Endothelial cell of umbilical vein (primary cell): ENCODE measurements around the gene FAM210A. TPM values are rescaled to one million over a fixed set of nuclear protein-coding genes. Genes with fewer than 3 reads are reported as not detected.

Source experiments
- BruUV-seq: library from RNA; stranded (reverse); fragments of 400-500 nt; replicated peaks from 2 replicates; lab custom pipeline; 2021; lab: Mats Ljungman, UMichigan
- CTCF ChIA-PET: fragments of 300-600, 350-600 bp; sonication (Branson Sonifier 250); formaldehyde crosslinking; loops from one replicate; lab custom pipeline; 2021; ENCODE audit warnings: antibody characterized with exemption, inconsistent platforms; lab: Charles Lee
- POLR2A ChIA-PET: fragments of 300-600, 350-600 bp; sonication (Branson Sonifier 250); formaldehyde crosslinking; loops from one replicate; lab custom pipeline; 2021; ENCODE audit warnings: antibody characterized with exemption, inconsistent platforms; lab: Charles Lee
- DNase-seq: peaks from one replicate; pipeline ENCODE4 v3.0.0-alpha.2; 2011; ENCODE audit warnings: low read depth, low spot score
- FAIRE-seq: peaks from 2 replicates; lab custom pipeline; 2011; peaks lifted over from hg19 to GRCh38; lab: Jason Lieb, UNC
- H2AFZ ChIP-seq: 2 replicates; pipeline ENCODE4 v1.6.0; 2012; ENCODE audit warnings: low read depth, low read length, control low read depth, inconsistent platforms
- H3K27ac ChIP-seq: 2 replicates; pipeline ENCODE4 v1.5.1; 2011; ENCODE audit warnings: low read depth, mild to moderate bottlenecking, control low read depth, low read length, moderate library complexity; ENCODE audit not compliant: insufficient read depth
- H3K27me3 ChIP-seq, 2 experiments: 2 replicates each; pipeline versions ENCODE4 v1.6.0 to v1.6.1; 2011; ENCODE audit warnings: low read length in 2 of 2, mixed read lengths in 1 of 2; ENCODE audit not compliant: control insufficient read depth in 2 of 2, insufficient read depth in 2 of 2
- H3K36me3 ChIP-seq, 2 experiments: 2 replicates in 1 of 2; 3 replicates in 1 of 2; pipeline ENCODE4 v1.5.1; 2011; ENCODE audit warnings: low read length in 2 of 2, mild to moderate bottlenecking in 1 of 2, moderate library complexity in 1 of 2; ENCODE audit not compliant: control insufficient read depth in 2 of 2, insufficient read depth in 2 of 2; ENCODE audit errors: extremely low read depth in 1 of 2
- H3K4me1 ChIP-seq: 3 replicates; pipeline ENCODE4 v1.5.1; 2011; ENCODE audit warnings: mild to moderate bottlenecking, low read length; ENCODE audit not compliant: control insufficient read depth, insufficient read depth; ENCODE audit errors: extremely low read depth
- H3K4me2 ChIP-seq: 2 replicates; pipeline ENCODE4 v1.6.1; 2011; ENCODE audit warnings: low read length, control low read depth, mixed read lengths; ENCODE audit not compliant: insufficient read depth
- H3K4me3 ChIP-seq, 3 experiments: fragments of 200-600 bp in 1 of 3; sonication (generic), shearing (Covaris generic) in 1 of 3; replicated peaks in 1 of 3; 2 replicates each; pipeline ENCODE4 v1.5.1; 2011 to 2016; ENCODE audit warnings: control low read depth in 3 of 3, low read length in 3 of 3, mild to moderate bottlenecking in 2 of 3, inconsistent platforms in 1 of 3, low read depth in 1 of 3, moderate library complexity in 1 of 3; ENCODE audit not compliant: insufficient read depth in 1 of 3
- H3K79me2 ChIP-seq: 2 replicates; pipeline ENCODE4 v1.6.0; 2012; ENCODE audit warnings: low read length, inconsistent platforms; ENCODE audit not compliant: control insufficient read depth, insufficient read depth
- H3K9ac ChIP-seq: replicated peaks from 2 replicates; pipeline ENCODE3; 2011; ENCODE audit warnings: low read length, control low read depth; ENCODE audit not compliant: insufficient read depth; ENCODE audit errors: extremely low read depth
- H3K9me1 ChIP-seq: replicated peaks from 3 replicates; pipeline ENCODE4 v1.6.0; 2011; ENCODE audit warnings: mild to moderate bottlenecking, low read length; ENCODE audit not compliant: control insufficient read depth, insufficient read depth; ENCODE audit errors: extremely low read depth
- H3K9me3 ChIP-seq: replicated peaks from 2 replicates; pipeline ENCODE4 v1.5.1; 2012; ENCODE audit warnings: low read length, inconsistent platforms; ENCODE audit not compliant: control insufficient read depth, insufficient read depth
- H4K20me1 ChIP-seq: replicated peaks from 2 replicates; pipeline ENCODE3; 2011; ENCODE audit warnings: mild to moderate bottlenecking, low read length; ENCODE audit not compliant: control insufficient read depth, insufficient read depth; ENCODE audit errors: extremely low read depth
- EZH2 ChIP-seq: IDR thresholded peaks from 2 replicates; pipeline ENCODE4 v1.6.1; 2012; ENCODE audit warnings: borderline replicate concordance, low read depth, mild to moderate bottlenecking, moderate library complexity, low read length, inconsistent platforms; ENCODE audit not compliant: severe bottlenecking
- FOS ChIP-seq: IDR thresholded peaks from 2 replicates; pipeline ENCODE4 v1.6.1; 2011; ENCODE audit warnings: mild to moderate bottlenecking, low read length, moderate library complexity, borderline replicate concordance; ENCODE audit not compliant: insufficient read depth
- GATA2 ChIP-seq: IDR thresholded peaks from 2 replicates; pipeline ENCODE4 v1.7.0; 2011; ENCODE audit warnings: low read depth, mild to moderate bottlenecking, moderate library complexity, mixed read lengths, low read length; ENCODE audit not compliant: insufficient read length, insufficient read depth
- JUN ChIP-seq: IDR thresholded peaks from 2 replicates; pipeline ENCODE4 v1.6.1; 2011; ENCODE audit warnings: borderline replicate concordance, low read depth; ENCODE audit not compliant: insufficient read length, insufficient read depth
- MAX ChIP-seq: IDR thresholded peaks from 2 replicates; pipeline ENCODE4 v1.6.1; 2011; ENCODE audit not compliant: insufficient read depth, insufficient read length
- MYC ChIP-seq: IDR thresholded peaks from one replicate; pipeline ENCODE4 v1.6.1; 2011; ENCODE audit warnings: mild to moderate bottlenecking, low read depth, low read length
- POLR2A ChIP-seq: IDR thresholded peaks from 2 replicates; pipeline ENCODE4 v1.6.1; 2012; ENCODE audit warnings: low read depth, mild to moderate bottlenecking, control low read depth, low read length
- POLR2AphosphoS5 ChIP-seq: IDR thresholded peaks from 2 replicates; pipeline ENCODE4 v1.6.1; 2012; ENCODE audit warnings: low read depth, mild to moderate bottlenecking, control low read depth, low read length, moderate library complexity; ENCODE audit not compliant: insufficient read depth
- dilution Hi-C: fragments of 300-500 bp; cut with MboI; formaldehyde crosslinking; loops from one replicate; pipeline ENCODE4 v1.15.0; 2019; ENCODE audit warnings: low sequenced_read_pairs; ENCODE audit not compliant: extremely low pct_ligation_motif_present
- intact Hi-C: fragments of 100-400 bp; cut with micrococcal nuclease; formaldehyde crosslinking; loops from one replicate; pipeline ENCODE4 v1.10.0; 2022
- polyA plus RNA-seq, 4 experiments: library from polyadenylated mRNA; depleted of rRNA in 3 of 4; stranded (reverse) in 3 of 4; unstranded in 1 of 4; fragments of >200 nt; gene quantifications; 2 replicates each; pipeline versions ENCODE4 v1.2.1 to v1.2.3, GENCODE V29; 2011 to 2012; ENCODE audit warnings: missing spikeins in 1 of 4
- total RNA-seq: library from RNA; stranded (reverse); gene quantifications from 2 replicates; pipeline ENCODE4 v1.2.3, GENCODE V29; 2021
- TF ChIP-seq, protein P1 (sequence below), 2 donors: IDR thresholded peaks; 1 replicate in 1 of 2; 2 replicates in 1 of 2; pipeline ENCODE4 v1.5.1; 2011; ENCODE audit warnings: low read length in 2 of 2, mild to moderate bottlenecking in 2 of 2, moderate library complexity in 2 of 2, control low read depth in 1 of 2, inconsistent platforms in 1 of 2, low read depth in 1 of 2; ENCODE audit not compliant: insufficient read depth in 1 of 2; ENCODE audit errors: extremely low read depth in 1 of 2

The FAM210A gene
- total and polyA plus RNA-seq, 2 donors (not counting 3 experiments of a cell fraction or from before 2014, with no cell fraction given) = 7.1 to 17.3 TPM

GRCh38 chr18:13625843-13626543 is 100.4 kb downstream of the FAM210A start:
- CTCF ChIA-PET = interaction anchor here (1.0 to 1.2 kb wide), 3 partner anchors 13 to 68 kb away, joined by 3 to 4 read pairs (median 3); no protein-coding TSS in a partner anchor
- Histone ChIP-seq H4K20me1 (no peaks in the 10 kb centered on the region), H3K79me2 (no peaks in the 10 kb centered on the region), H2AFZ (no peak overlapping the region), H3K4me3 (no peak overlapping the region), H3K9me3 (no peaks in the 10 kb centered on the region), H3K36me3 (no peaks in the 10 kb centered on the region), H3K27ac (no peak overlapping the region), H3K9ac (no peak overlapping the region), H3K4me2 (no peak overlapping the region), H3K4me1 (no peaks in the 10 kb centered on the region), H3K27me3 (no peaks in the 10 kb centered on the region), H3K9me1 (no peaks in the 10 kb centered on the region)
- dilution Hi-C loops (no loop called here), intact Hi-C loops (no loop called here)
- no peak for TF ChIP-seq JUN
- TF ChIP-seq POLR2A = no peak
- no peak for TF ChIP-seq MAX
- TF ChIP-seq GATA2 = no peak
- TF ChIP-seq, protein P1, sequence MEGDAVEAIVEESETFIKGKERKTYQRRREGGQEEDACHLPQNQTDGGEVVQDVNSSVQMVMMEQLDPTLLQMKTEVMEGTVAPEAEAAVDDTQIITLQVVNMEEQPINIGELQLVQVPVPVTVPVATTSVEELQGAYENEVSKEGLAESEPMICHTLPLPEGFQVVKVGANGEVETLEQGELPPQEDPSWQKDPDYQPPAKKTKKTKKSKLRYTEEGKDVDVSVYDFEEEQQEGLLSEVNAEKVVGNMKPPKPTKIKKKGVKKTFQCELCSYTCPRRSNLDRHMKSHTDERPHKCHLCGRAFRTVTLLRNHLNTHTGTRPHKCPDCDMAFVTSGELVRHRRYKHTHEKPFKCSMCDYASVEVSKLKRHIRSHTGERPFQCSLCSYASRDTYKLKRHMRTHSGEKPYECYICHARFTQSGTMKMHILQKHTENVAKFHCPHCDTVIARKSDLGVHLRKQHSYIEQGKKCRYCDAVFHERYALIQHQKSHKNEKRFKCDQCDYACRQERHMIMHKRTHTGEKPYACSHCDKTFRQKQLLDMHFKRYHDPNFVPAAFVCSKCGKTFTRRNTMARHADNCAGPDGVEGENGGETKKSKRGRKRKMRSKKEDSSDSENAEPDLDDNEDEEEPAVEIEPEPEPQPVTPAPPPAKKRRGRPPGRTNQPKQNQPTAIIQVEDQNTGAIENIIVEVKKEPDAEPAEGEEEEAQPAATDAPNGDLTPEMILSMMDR (IDR thresholded peaks at IDR 0.05; ENCODE audit: extremely low read depth in 1 of 2, insufficient read depth in 1 of 2, low read depth in 1 of 2, low read length in 2 of 2) = no peak
- TF ChIP-seq MYC = no peak
- no peak for TF ChIP-seq FOS
- TF ChIP-seq POLR2AphosphoS5 = no peak
- no peak for TF ChIP-seq EZH2
- DNase-seq (no peak), FAIRE-seq (no peak)
- no TSS peak for BruUV-seq
- POLR2A ChIA-PET = no interaction called here
